Glomerular visceral epithelial cell (primary cell): ENCODE results near the gene PLXDC2.
"Not testable (repeated sequence)": the region's sequence is repeated elsewhere in the genome, so short reads cannot be mapped to it uniquely, and the experiment has no call there.

Experiments
- DNase-seq: peaks from one replicate; pipeline ENCODE4 v3.0.0-alpha.2; 2016; ENCODE audit errors: extremely low spot score

The PLXDC2 gene

DNA sequence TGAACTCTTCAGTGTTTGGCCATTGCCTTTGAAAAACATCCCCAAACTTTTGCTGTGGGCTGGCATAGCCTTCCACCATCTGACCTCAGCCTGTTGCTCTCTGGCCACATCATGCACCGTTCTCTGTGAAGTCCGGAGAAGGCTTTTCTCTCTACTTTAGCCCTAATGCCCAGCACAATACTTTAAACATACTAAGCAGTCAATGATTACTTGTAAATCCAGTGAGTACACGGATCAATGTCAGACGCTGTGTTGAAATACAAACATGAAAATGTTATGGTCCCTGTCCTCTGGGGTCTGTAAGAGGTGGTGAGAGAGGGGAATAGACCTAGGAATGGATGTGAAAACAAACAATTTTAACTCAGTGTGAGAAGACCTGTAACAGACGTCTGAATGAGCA, 297.9 kb downstream of the PLXDC2 start:
- no peak for DNase-seq

- DNase-seq = no peak
Measured at GRCh38 chr10:20115894-20116293, 299.7 kb downstream of the PLXDC2 start.

DNA sequence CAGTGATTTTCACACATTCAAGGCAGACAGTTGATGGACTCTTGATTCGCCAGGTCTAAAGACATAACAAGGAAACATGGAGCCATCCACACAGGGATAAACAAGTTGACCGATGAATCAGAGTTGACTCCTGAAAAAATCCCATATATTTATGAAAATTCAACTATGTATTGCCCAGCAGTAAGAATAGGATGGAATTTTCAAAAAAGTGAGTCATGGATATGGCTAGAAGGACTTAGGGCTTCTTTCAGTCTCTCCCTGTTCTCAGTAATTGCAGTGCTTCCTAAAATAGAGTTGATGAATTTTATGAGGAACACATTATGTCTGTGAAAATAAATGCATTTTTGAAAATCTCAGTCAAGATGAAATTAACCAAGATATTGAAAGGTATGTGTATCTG, 301.2 kb downstream of the PLXDC2 start:
- DNase-seq = no peak

DNA sequence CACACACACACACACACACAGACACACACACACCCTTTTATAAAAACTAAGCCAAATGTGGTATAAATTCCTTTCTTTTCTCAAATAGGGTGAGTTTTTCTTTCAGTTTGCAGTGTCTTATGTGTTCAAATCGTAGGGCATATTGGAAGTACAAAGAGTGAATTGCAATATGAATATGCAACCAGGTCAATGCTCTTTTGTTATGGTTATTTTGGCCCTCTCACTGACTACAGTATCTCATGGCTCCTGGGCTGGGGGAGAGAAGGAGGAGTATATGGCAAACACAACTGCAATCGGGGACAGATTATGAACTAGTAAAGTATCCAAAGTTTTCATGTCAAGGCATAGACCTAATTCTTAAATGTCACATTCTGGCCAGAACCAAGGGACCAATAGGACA, 301.9 kb downstream of the PLXDC2 start:
- DNase-seq = no peak

DNA sequence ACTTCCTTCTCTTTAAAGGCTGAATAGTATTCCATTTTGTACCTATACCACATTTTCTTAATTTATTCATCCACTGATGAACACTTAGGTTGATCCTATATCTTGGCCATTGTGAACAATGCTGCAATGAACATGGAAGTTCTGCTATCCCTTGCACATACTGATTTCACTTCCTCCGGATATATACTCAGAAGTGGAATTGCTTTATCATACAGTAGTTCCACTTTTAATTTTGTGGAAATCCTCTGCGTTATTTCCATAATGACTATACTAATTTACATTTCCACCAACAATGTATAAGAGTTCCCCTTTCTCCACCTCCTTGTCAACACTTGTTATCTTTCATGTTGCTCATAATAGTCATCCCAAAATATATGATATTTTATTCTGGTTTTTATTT, 312.6 kb downstream of the PLXDC2 start:
- no peak for DNase-seq

DNA sequence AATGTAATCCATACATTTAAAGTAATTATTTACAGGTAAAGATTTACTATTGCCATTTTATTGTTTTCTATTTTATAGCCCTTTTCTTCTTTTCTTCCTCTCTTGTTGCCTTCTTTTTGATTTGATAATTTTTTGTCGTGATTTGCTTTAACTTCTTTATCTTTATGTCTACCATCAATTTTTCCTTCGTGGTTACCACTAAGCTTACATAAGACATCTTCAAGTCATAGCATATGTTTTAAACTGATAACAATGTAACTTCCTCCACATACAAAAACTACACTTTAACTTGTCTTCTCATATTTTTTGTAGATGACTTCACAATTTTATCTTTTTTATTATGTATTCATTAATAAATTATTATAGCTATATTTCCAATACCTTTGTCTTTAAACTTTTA, 316.6 kb downstream of the PLXDC2 start:
- no peak for DNase-seq

DNA sequence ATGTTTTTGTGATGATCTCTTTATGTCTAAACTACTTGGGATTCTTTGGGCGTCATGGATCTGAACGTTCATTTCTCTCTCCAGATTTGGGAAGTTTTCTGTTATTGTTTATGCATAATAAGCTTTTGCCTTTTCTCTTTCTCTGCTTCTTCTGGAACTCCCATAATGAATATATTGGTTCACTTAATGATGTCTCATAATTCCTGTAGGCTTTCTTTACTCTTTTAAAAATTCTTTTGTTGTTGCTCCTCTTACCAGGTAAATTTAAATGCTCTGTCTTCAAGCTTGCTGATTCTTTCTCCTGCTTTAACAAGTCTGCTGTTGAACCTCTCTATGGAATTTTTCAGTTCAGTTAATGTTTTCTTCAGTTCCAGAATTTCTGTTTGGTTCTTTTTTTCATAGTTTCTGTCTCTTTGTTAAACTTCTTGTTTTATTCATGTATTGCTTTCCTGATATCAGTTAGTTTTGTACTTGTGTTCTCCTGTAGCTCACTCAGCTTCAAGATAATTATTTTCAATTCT, 317.5 kb downstream of the PLXDC2 start:
- DNase-seq = no peak

DNA sequence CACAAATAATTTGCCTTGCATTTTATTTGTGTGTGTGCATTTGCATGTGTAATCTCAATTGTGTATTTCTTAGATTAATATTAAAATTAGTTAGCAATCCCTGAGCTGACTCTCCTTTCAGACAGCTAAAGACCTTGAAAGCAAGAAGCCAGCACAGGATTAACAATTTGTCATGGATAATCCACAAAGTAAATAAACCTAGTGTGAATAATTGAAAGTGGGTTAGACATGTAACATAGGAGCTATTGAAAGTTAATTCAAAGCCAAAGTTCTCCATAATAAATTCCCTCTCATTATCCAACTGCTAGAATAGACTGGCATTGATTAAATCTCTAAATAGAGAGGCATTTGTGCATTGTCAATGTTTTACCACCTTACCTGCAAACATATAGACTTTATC, 326.1 kb downstream of the PLXDC2 start:
- DNase-seq = no peak

DNA sequence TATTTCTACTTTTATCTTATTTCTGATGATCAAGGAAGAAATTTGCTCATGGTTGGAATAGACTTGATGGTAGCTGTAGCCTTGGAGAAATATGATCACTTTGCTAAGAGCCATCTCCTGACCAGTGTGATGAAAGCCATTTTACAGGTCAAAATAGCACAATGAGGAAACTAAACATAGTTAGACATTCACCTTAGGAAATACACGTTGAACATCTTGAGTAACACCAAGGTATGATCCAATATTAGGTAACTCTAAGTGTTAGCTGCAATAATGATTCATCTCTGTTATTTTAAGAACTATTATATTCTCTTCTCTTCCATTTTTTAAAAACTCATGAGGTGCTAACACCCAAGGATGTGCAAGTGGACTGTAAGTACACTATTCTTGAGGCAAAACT, 328.0 kb downstream of the PLXDC2 start:
- no peak for DNase-seq

DNA sequence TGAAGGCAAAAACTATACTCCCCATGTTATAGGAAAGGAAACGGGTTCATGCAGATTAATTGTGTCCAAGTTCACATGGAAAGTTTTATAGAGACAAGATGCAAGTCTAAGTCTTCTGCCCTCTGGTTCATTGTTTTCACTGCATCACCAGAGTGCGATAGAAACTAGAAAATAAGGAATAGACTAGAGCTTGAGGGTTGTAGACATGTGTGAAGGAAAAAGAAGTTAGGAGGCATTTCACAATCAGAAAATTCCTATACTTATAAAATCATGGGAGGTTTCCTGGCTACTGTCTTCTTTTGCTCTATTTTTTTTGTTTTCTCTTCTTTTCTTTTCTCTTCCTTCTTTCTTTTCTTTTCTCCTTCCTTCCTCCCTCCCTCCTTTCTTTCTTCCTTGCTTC, 329.8 kb downstream of the PLXDC2 start:
- DNase-seq = no peak

DNA sequence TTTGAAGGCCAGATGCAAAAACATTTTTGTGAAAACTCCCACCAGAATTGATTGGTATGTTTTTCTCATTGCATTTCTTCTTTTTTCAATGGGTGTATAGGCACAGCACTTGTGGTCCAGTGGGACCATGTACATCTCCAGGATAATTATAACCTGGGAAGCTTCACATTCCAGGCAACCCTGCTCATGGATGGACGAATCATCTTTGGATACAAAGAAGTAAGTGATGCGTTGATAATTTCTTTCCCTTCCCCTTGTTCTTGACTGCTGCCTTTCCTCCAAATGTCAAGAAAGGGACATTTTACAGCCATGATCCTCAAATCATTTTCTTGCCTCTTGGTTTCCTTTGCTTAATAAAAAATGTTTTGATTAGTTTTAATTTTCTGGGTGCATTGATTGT, 331.5 kb downstream of the PLXDC2 start:
- no peak for DNase-seq

DNA sequence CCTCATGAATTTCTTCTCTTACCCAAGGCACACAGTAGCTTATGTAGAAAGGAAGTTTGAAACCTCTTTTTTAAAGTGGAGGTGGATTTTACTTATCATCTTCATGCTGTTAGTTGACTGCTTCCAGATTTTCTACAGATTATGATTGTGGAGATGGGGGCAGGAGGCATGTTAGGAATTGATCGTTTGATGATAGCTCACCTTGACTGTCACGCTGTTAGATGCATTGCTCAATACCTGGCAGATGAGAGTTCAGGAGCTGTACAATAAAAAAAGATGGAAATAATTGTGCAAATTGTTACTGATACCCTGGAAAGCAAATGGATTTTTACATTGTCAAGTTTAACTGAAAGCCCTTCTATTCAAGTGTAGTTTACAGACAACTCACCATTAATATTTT, 340.3 kb downstream of the PLXDC2 start:
- DNase-seq = no peak

DNA sequence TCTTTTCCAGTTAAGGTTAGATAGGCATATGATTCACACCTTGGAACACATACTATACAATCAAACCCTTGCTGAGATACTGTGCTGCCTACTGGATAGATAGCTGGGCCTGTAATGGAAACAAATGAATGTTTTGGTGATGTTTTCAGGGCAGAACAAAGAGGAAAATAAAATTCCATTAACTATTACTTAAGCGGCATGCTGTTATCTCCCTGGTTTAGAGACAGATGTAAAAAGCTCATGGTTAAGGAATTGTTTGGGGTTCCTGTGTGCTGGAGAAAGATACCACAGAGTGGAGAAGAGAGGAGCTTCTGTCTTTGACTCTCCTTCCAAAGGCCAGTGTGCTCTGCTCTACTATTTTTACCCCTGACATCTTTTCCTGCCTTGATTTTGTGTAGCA, 341.1 kb downstream of the PLXDC2 start:
- DNase-seq = no peak

GRCh38 chr10:20158086-20158485, 341.9 kb downstream of the PLXDC2 start:
- no peak for DNase-seq

GRCh38 chr10:20162123-20162522, 345.9 kb downstream of the PLXDC2 start:
- DNase-seq = no peak

DNA sequence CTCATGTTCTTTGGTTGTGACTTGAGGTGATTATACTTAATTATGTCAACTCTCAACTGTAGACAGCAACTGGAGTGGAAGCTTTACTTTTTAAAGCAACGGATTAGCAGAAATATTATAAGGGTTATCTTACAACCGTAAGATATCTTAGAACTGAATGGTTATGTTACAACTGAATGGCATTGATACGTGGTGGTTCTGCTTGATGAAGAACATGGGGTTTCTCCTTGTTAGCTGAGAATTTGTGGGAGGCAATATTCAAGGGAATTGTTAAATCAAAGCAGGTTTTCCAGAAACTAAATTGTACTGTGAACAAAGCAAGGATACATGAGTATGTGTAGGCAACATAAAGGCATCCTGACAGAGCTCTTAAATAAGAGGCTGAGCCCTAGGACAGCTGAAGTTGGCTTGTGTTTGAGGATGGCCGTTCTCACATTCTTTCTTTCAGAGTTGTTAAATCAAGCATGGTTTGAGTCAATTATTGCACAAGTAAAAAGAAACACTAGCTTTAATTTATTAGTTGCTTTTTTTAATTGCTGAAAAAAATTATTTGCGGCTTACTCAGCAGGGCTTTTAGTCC, 350.0 kb downstream of the PLXDC2 start:
- no peak for DNase-seq

DNA sequence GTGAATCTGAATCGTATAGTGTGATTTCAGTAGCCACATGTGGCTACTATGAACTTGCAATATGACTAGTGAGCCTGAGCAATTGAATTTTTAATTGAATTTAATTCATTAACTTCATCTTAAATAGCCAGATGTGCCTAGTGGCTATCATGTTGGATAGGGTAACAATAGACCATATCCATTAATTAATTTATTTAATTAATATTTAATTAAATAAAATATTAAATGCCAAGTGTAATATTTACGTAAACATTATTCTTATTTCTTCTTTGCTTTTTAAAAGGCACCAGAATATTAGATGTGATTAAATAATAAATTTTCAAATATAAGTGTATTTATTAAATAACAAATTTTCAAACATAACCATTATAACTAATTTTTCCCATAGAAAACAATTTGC, 354.4 kb downstream of the PLXDC2 start:
- DNase-seq = no peak

DNA sequence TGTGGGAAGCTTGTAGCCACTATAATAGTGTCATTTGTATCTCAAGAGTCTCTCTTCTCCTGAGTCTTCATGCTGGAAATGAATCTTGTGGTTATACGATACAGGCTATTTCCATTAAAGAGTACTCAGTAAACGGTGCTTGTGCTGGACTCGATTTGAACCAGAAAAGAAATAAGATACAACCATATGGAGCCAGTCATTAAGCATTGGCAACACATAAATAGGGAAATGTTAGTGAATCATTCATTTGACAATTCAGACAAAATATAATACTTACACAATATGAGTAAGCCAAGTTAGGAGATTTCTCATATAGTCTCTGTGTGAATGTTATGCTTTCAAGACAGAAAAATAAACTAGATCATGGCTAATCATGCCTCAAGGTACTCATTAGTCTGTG, 356.8 kb downstream of the PLXDC2 start:
- DNase-seq = no peak

GRCh38 chr10:20175719-20176118, 359.5 kb downstream of the PLXDC2 start:
- no peak for DNase-seq

GRCh38 chr10:20180766-20181165, 364.5 kb downstream of the PLXDC2 start:
- no peak for DNase-seq

DNA sequence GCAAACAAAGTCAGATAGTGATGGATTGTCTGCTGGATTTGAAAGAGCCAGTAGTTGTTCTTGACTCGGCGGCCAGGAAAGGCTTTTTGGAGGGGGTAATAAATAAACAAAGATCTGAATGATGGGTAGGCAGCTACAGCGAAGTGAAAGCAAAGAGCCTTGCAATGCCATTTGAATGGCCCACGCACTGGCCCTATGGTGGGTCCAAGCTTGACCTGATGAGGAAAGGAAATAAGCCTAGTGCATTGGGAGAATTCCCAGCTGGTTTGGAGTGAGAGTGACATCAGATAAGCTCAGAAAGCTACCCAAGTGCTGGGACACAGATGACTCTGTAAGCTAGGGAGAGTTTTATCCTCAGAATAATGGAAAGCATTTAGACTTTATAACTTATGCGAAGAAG, 365.2 kb downstream of the PLXDC2 start:
- DNase-seq = no peak

- no peak for DNase-seq
Measured at GRCh38 chr10:20185116-20185515, 368.9 kb downstream of the PLXDC2 start.

DNA sequence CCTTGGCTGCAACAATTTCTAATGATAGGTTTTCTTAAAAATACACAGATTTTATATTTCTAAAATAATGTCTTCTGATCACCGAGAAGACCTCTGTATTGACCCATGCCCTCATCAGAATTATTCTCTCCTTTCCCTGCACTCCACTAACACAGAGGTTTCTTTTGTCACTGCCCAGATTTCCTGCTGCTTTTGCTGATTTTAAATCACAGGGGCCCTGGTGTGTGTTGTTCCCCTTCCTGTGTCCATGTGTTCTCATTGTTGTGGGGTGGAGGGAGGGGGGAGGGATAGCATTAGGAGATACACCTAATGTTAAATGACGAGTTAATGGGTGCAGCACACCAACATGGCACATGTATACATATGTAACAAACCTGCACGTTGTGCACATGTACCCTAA, 375.2 kb downstream of the PLXDC2 start:
- not testable (repeated sequence) for DNase-seq

- DNase-seq = no peak
Measured at GRCh38 chr10:20195076-20195475, 378.8 kb downstream of the PLXDC2 start.
